Endometrium (tissue), 2 donors: ENCODE data around the gene BTG2.
"Not testable (repeated sequence)": the region's sequence is repeated elsewhere in the genome, so short reads cannot be mapped to it uniquely, and the experiment has no call there.

ENCODE experiments used
- FAIRE-seq: peaks from 2 replicates; lab custom pipeline; 2012; peaks lifted over from hg19 to GRCh38; lab: Jason Lieb, UNC
- donor health status: control.
- donor health status: control.

The BTG2 gene

GRCh38 chr1:203295796-203296195 lies 9.5 kb upstream of the BTG2 start:
- no peak for FAIRE-seq

- FAIRE-seq, result no peak
Observed at GRCh38 chr1:203296460-203297073, 8.8 kb upstream of the BTG2 start.

GRCh38 chr1:203299169-203299568 lies 6.2 kb upstream of the BTG2 start:
- FAIRE-seq, result no peak

- not testable (repeated sequence) for FAIRE-seq
Observed at GRCh38 chr1:203299719-203300429, 5.4 kb upstream of the BTG2 start.

- no peak for FAIRE-seq
Observed at GRCh38 chr1:203300441-203301330, 4.6 kb upstream of the BTG2 start.

GRCh38 chr1:203301331-203301668 lies 4.0 kb upstream of the BTG2 start:
- no peak for FAIRE-seq

- FAIRE-seq, result no peak
Observed at GRCh38 chr1:203302456-203302855, 2.9 kb upstream of the BTG2 start.

GRCh38 chr1:203302894-203303293 lies 2.4 kb upstream of the BTG2 start:
- FAIRE-seq, result no peak

- no peak for FAIRE-seq
Observed at GRCh38 chr1:203304391-203304918, 864 bp upstream of the BTG2 start.

- FAIRE-seq, result no peak
Observed at GRCh38 chr1:203305809-203306088, 430 bp downstream of the BTG2 start.

- no peak for FAIRE-seq
Observed at GRCh38 chr1:203306089-203306964, 1.0 kb downstream of the BTG2 start.

- FAIRE-seq, result no peak
Observed at GRCh38 chr1:203306965-203307541, 1.7 kb downstream of the BTG2 start.

- FAIRE-seq, result no peak
Observed at GRCh38 chr1:203307641-203308126, 2.4 kb downstream of the BTG2 start.

- no peak for FAIRE-seq
Observed at GRCh38 chr1:203308328-203308922, 3.1 kb downstream of the BTG2 start.

- no peak for FAIRE-seq
Observed at GRCh38 chr1:203308923-203309331, 3.6 kb downstream of the BTG2 start.

- no peak for FAIRE-seq
Observed at GRCh38 chr1:203311368-203312301, 6.3 kb downstream of the BTG2 start.

GRCh38 chr1:203314025-203314759 lies 8.9 kb downstream of the BTG2 start:
- not testable (repeated sequence) for FAIRE-seq

GRCh38 chr1:203316626-203317093 lies 11.3 kb downstream of the BTG2 start:
- FAIRE-seq, result no peak
